IPS DF 19.7 (cell line): Measurements from ENCODE around the gene F7.
"Not testable (repeated sequence)": the region's sequence is repeated elsewhere in the genome, so short reads cannot be mapped to it uniquely, and the experiment has no call there.

Source experiments
- DNase-seq: peaks from one replicate; pipeline ENCODE4 v3.0.0-alpha.2; 2013; ENCODE audit warnings: low read depth, low spot score

The F7 gene

GRCh38 chr13:113072376-113072775 lies 33.2 kb upstream of the F7 start:
- no peak for DNase-seq

GRCh38 chr13:113073942-113074341 lies 31.6 kb upstream of the F7 start:
- no peak for DNase-seq

- DNase-seq, result no peak
Measured at GRCh38 chr13:113074401-113074800, 31.2 kb upstream of the F7 start.

GRCh38 chr13:113074876-113075275 lies 30.7 kb upstream of the F7 start:
- no peak for DNase-seq

- DNase-seq, result no peak
Measured at GRCh38 chr13:113075711-113076110, 29.9 kb upstream of the F7 start.

- DNase-seq, result no peak
Measured at GRCh38 chr13:113076681-113077401, 28.8 kb upstream of the F7 start.

- no peak for DNase-seq
Measured at GRCh38 chr13:113077566-113077952, 28.0 kb upstream of the F7 start.

- DNase-seq, result no peak
Measured at GRCh38 chr13:113077953-113078901, 27.4 kb upstream of the F7 start.

GRCh38 chr13:113078902-113079780 lies 26.4 kb upstream of the F7 start:
- no peak for DNase-seq

- not testable (repeated sequence) for DNase-seq
Measured at GRCh38 chr13:113079781-113080080, 25.9 kb upstream of the F7 start.

- no peak for DNase-seq
Measured at GRCh38 chr13:113080361-113080831, 25.2 kb upstream of the F7 start.

- no peak for DNase-seq
Measured at GRCh38 chr13:113080901-113081521, 24.6 kb upstream of the F7 start.

GRCh38 chr13:113082198-113083021 lies 23.2 kb upstream of the F7 start:
- no peak for DNase-seq

- no peak for DNase-seq
Measured at GRCh38 chr13:113083022-113083373, 22.6 kb upstream of the F7 start.

- DNase-seq, result no peak
Measured at GRCh38 chr13:113083402-113084061, 22.1 kb upstream of the F7 start.

GRCh38 chr13:113084094-113084942 lies 21.3 kb upstream of the F7 start:
- no peak for DNase-seq

GRCh38 chr13:113084943-113085540 lies 20.5 kb upstream of the F7 start:
- no peak for DNase-seq

- no peak for DNase-seq
Measured at GRCh38 chr13:113086031-113086750, 19.4 kb upstream of the F7 start.
